AG10803 (cell line): ENCODE data around the gene RFWD3.

Experiments used
- DNase-seq: peaks from one replicate; pipeline ENCODE4 v3.0.0; 2010; ENCODE audit warnings: low read depth
- H3K4me3 ChIP-seq: 2 replicates; pipeline ENCODE4 v1.5.1; 2011; ENCODE audit warnings: mild to moderate bottlenecking, low read length, control low read depth
- CTCF ChIP-seq: conservative IDR thresholded peaks from 2 replicates; pipeline ENCODE4 v1.5.1; 2011; ENCODE audit warnings: mild to moderate bottlenecking, low read length, control low read depth, inconsistent platforms

The RFWD3 gene

GRCh38 chr16:74652249-74652648, 14.4 kb downstream of the RFWD3 start:
- TF ChIP-seq CTCF: no peak
- no peak for DNase-seq
- no peak overlapping the region for H3K4me3 ChIP-seq

GRCh38 chr16:74651841-74652240, 14.8 kb downstream of the RFWD3 start:
- no peak for TF ChIP-seq CTCF
- H3K4me3 ChIP-seq: no peak overlapping the region
- DNase-seq: no peak

GRCh38 chr16:74650966-74651567, 15.6 kb downstream of the RFWD3 start:
- peak; percentile 48 for TF ChIP-seq CTCF
- DNase-seq: peak; percentile 5
- no peak overlapping the region for H3K4me3 ChIP-seq

- no peak overlapping the region for H3K4me3 ChIP-seq
- no peak for TF ChIP-seq CTCF
- no peak for DNase-seq
These were observed 16.7 kb downstream of the RFWD3 start for GRCh38 chr16:74649839-74650504.

- no peak for DNase-seq
- TF ChIP-seq CTCF: no peak
- H3K4me3 ChIP-seq: no peak overlapping the region
These were observed 24.7 kb downstream of the RFWD3 start for GRCh38 chr16:74641969-74642368.

GRCh38 chr16:74637742-74638453, 28.8 kb downstream of the RFWD3 start:
- no peak overlapping the region for H3K4me3 ChIP-seq
- no peak for TF ChIP-seq CTCF
- DNase-seq: no peak

GRCh38 chr16:74635303-74635702, 31.4 kb downstream of the RFWD3 start:
- H3K4me3 ChIP-seq: no peak overlapping the region
- no peak for TF ChIP-seq CTCF
- DNase-seq: no peak
